Activated CD8-positive, alpha-beta T cell treated with anti-CD3 and anti-CD28 coated beads for 36 hours (primary cell): ENCODE measurements around the gene ARFGEF2. TPM values are rescaled to one million over a fixed set of nuclear protein-coding genes. Genes with fewer than 3 reads are reported as not detected.

ENCODE experiments used
- ATAC-seq: fragments of 200-7000 bp; cut with Tn5 transposase; one replicate; pipeline ENCODE4 v1.10.0; 2021; ENCODE audit warnings: mild to moderate bottlenecking, moderate library complexity
- CTCF ChIA-PET: fragments of 350-600 bp; sonication (Branson Sonifier 250); formaldehyde crosslinking; loops from one replicate; lab custom pipeline; 2021; ENCODE audit warnings: antibody characterized with exemption; lab: Charles Lee
- POLR2A ChIA-PET: fragments of 350-600 bp; sonication (Branson Sonifier 250); formaldehyde crosslinking; loops from one replicate; lab custom pipeline; 2021; ENCODE audit warnings: antibody characterized with exemption; lab: Charles Lee
- DNase-seq: peaks from one replicate; pipeline ENCODE4 v3.0.0-alpha.2; 2020
- H3K27ac Mint-ChIP-seq: one replicate; pipeline ENCODE4 v1.8.0; 2021; ENCODE audit warnings: mild to moderate bottlenecking, mixed read lengths
- H3K27me3 Mint-ChIP-seq: one replicate; pipeline ENCODE4 v1.8.0; 2021; ENCODE audit warnings: mixed read lengths
- H3K36me3 Mint-ChIP-seq: one replicate; pipeline ENCODE4 v1.8.0; 2021; ENCODE audit warnings: low read depth, mixed read lengths
- H3K4me1 Mint-ChIP-seq: one replicate; pipeline ENCODE4 v1.8.0; 2021; ENCODE audit warnings: low read depth, mixed read lengths
- H3K4me3 Mint-ChIP-seq: one replicate; pipeline ENCODE4 v1.8.0; 2021; ENCODE audit warnings: mild to moderate bottlenecking, moderate library complexity, mixed read lengths
- H3K9me3 Mint-ChIP-seq: one replicate; pipeline ENCODE4 v1.8.0; 2021; ENCODE audit warnings: mixed read lengths
- intact Hi-C: fragments of 100-400 bp; cut with micrococcal nuclease; formaldehyde crosslinking; loops from one replicate; pipeline ENCODE4 v1.10.0; 2022
- total RNA-seq, 2 experiments: library from RNA; stranded (reverse); gene quantifications; one replicate each; pipeline ENCODE4 v1.2.3, GENCODE V29; 2021
- TF ChIP-seq, protein P1 (sequence below): fragments of 200-600 bp; IDR thresholded peaks from one replicate; pipeline ENCODE4 v1.8.0; 2022; ENCODE audit warnings: antibody characterized with exemption, mild to moderate bottlenecking

The ARFGEF2 gene
- total RNA-seq, 2 experiments from 2014 or later: 20.5 to 22.7 TPM

- ChIA-PET CTCF (interaction anchor here (1.5 to 4.7 kb wide), 2 partner anchors 240 to 277 kb away, joined by 5 to 24 read pairs; no protein-coding TSS in a partner anchor), POLR2A (interaction anchor here (0.6 kb wide), 1 partner anchor 29 kb away, joined by 3 read pairs; no protein-coding TSS in a partner anchor)
- Mint-ChIP-seq H3K4me1 (no peaks in the 10 kb centered on the region), H3K27me3 (no peaks in the 10 kb centered on the region), H3K9me3 (peaks cover 2% of the 10 kb centered on the region), H3K27ac (no peak overlapping the region), H3K36me3 (no peaks in the 10 kb centered on the region), H3K4me3 (no peak overlapping the region)
- intact Hi-C loops: no loop called here
- DNase-seq: no peak
- no peak for ATAC-seq
- TF ChIP-seq, protein P1, sequence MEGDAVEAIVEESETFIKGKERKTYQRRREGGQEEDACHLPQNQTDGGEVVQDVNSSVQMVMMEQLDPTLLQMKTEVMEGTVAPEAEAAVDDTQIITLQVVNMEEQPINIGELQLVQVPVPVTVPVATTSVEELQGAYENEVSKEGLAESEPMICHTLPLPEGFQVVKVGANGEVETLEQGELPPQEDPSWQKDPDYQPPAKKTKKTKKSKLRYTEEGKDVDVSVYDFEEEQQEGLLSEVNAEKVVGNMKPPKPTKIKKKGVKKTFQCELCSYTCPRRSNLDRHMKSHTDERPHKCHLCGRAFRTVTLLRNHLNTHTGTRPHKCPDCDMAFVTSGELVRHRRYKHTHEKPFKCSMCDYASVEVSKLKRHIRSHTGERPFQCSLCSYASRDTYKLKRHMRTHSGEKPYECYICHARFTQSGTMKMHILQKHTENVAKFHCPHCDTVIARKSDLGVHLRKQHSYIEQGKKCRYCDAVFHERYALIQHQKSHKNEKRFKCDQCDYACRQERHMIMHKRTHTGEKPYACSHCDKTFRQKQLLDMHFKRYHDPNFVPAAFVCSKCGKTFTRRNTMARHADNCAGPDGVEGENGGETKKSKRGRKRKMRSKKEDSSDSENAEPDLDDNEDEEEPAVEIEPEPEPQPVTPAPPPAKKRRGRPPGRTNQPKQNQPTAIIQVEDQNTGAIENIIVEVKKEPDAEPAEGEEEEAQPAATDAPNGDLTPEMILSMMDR: no peak
Measured at GRCh38 chr20:48897305-48898010, 24.1 kb upstream of the ARFGEF2 start.

DNA sequence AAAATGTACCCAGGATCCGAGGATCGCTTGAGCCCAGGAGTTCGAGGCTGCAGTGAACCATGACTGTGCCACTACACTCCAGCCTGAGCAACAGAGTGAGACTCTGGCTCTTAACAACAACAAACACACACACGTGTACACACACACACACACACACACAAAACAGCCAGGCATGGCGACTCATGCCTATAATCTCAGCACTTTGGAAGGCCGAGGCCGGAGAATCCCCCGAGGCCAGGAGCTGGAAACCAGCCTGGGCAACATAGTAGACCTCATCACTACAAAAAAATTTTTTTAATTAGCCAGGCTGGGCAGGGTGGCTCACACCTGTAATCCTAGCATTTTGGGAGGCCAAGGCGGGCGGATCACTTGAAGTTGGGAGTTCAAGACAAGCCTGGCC is 23.3 kb upstream of the ARFGEF2 start:
- no peak for ATAC-seq
- ChIA-PET POLR2A (interaction anchor here (0.6 kb wide), 1 partner anchor 78 kb away, joined by 3 read pairs; no protein-coding TSS in a partner anchor), CTCF (interaction anchor here (0.6 to 4.7 kb wide), 2 partner anchors 12 to 241 kb away, joined by 3 to 24 read pairs; no protein-coding TSS in a partner anchor)
- H3K4me3 Mint-ChIP-seq: no peak overlapping the region
- no peaks in the 10 kb centered on the region for H3K27me3 Mint-ChIP-seq
- no peaks in the 10 kb centered on the region for H3K36me3 Mint-ChIP-seq
- H3K4me1 Mint-ChIP-seq: no peaks in the 10 kb centered on the region
- H3K9me3 Mint-ChIP-seq: peaks cover 2% of the 10 kb centered on the region
- H3K27ac Mint-ChIP-seq: no peak overlapping the region
- DNase-seq: no peak
- TF ChIP-seq, protein P1: no peak
- intact Hi-C loops: no loop called here

- no peak overlapping the region for H3K27ac Mint-ChIP-seq
- H3K4me3 Mint-ChIP-seq: no peak overlapping the region
- no peaks in the 10 kb centered on the region for H3K36me3 Mint-ChIP-seq
- ChIA-PET POLR2A (interaction anchor here (0.6 kb wide), 1 partner anchor 79 kb away, joined by 3 read pairs; no protein-coding TSS in a partner anchor), CTCF (interaction anchor here (0.6 to 4.7 kb wide), 3 partner anchors 11 to 242 kb away, joined by 3 to 24 read pairs (median 3); no protein-coding TSS in a partner anchor)
- intact Hi-C loops: no loop called here
- no peaks in the 10 kb centered on the region for H3K27me3 Mint-ChIP-seq
- TF ChIP-seq, protein P1: no peak
- ATAC-seq: no peak
- DNase-seq: no peak
- no peaks in the 10 kb centered on the region for H3K4me1 Mint-ChIP-seq
- no peaks in the 10 kb centered on the region for H3K9me3 Mint-ChIP-seq
Measured at GRCh38 chr20:48898896-48899530, 22.5 kb upstream of the ARFGEF2 start.

DNA sequence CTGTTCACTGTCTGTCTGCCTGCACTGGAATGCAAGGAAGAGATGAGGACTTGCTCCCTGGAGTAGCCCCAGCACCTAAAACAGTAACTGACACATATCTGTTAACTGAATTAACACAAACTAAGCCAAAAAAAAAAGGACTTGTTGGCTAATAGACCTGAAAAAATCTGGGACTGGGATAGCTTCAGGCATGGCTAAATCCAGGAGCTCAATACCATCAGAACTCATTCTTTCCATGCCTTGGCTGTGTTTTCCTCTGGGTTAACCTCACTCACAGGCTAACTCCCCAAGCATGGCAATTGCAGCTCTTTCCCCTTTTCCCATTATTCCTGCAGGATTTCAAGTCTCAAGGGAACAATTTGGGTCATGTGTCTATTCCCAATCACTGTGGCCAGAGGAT is 21.6 kb upstream of the ARFGEF2 start:
- no peak overlapping the region for H3K27ac Mint-ChIP-seq
- POLR2A ChIA-PET: interaction anchor here (0.6 to 1.4 kb wide), 4 partner anchors 149 to 844 kb away, joined by 3 to 6 read pairs (median 4); no protein-coding TSS in a partner anchor
- intact Hi-C loops: no loop called here
- H3K4me1 Mint-ChIP-seq: peaks cover 7% of the 10 kb centered on the region
- H3K9me3 Mint-ChIP-seq: no peaks in the 10 kb centered on the region
- CTCF ChIA-PET: interaction anchor here (0.6 to 4.7 kb wide), 2 partner anchors 243 to 1222 kb away, joined by 3 to 24 read pairs; no protein-coding TSS in a partner anchor
- TF ChIP-seq, protein P1: no peak
- DNase-seq (no peak), ATAC-seq (no peak)
- no peak overlapping the region for H3K4me3 Mint-ChIP-seq
- H3K36me3 Mint-ChIP-seq: no peaks in the 10 kb centered on the region
- no peaks in the 10 kb centered on the region for H3K27me3 Mint-ChIP-seq
